ENCODE measurements around the gene SH3RF1.

SH3RF1 gene

GRCh38 chr4:169139021-169139420, 131.7 kb downstream of the SH3RF1 start:
- Histone ChIP-seq H3K4me1 (ENCODE audit: control insufficient read depth, low read length) (no peaks in the 10 kb centered on the region), H4K20me1 (ENCODE audit: control insufficient read depth, insufficient read depth, low read depth, low read length) (no peaks in the 10 kb centered on the region), H3K9me2 (replicated peaks; ENCODE audit: control insufficient read depth, low read length) (no peaks in the 10 kb centered on the region), H3K4me2 (ENCODE audit: low read length) (no peak overlapping the region), H3K36me3 (ENCODE audit: control insufficient read depth, low read length) (no peaks in the 10 kb centered on the region), H3K27ac (ENCODE audit: low read depth, low read length) (no peak overlapping the region), H3K27me3 (ENCODE audit: control insufficient read depth, low read length) (no peaks in the 10 kb centered on the region), H3K79me2 (ENCODE audit: control insufficient read depth, low read length) (no peaks in the 10 kb centered on the region), H3K4me3 (ENCODE audit: low read length) (no peak overlapping the region), H3F3A (ENCODE audit: control insufficient read depth, insufficient read depth) (no peaks in the 10 kb centered on the region), H3K9me3 (ENCODE audit: control insufficient read depth, insufficient read depth, low read length) (no peaks in the 10 kb centered on the region)
- no peak for TF ChIP-seq EZH2phosphoT487 (IDR thresholded peaks at IDR 0.05; ENCODE audit: borderline replicate concordance, low read length)
- no peak for TF ChIP-seq CTCF (IDR thresholded peaks at IDR 0.05; ENCODE audit: low read depth, low read length, poor library complexity, severe bottlenecking)

- Histone ChIP-seq H3K79me2 (ENCODE audit: control insufficient read depth, low read length) (no peaks in the 10 kb centered on the region), H3K4me2 (ENCODE audit: low read length) (no peak overlapping the region), H3K9me3 (ENCODE audit: control insufficient read depth, insufficient read depth, low read length) (no peaks in the 10 kb centered on the region), H3K27ac (ENCODE audit: low read depth, low read length) (no peak overlapping the region), H3K4me3 (ENCODE audit: low read length) (no peak overlapping the region), H3K4me1 (ENCODE audit: control insufficient read depth, low read length) (no peaks in the 10 kb centered on the region), H4K20me1 (ENCODE audit: control insufficient read depth, insufficient read depth, low read depth, low read length) (no peaks in the 10 kb centered on the region), H3F3A (ENCODE audit: control insufficient read depth, insufficient read depth) (no peaks in the 10 kb centered on the region), H3K27me3 (ENCODE audit: control insufficient read depth, low read length) (no peaks in the 10 kb centered on the region), H3K9me2 (replicated peaks; ENCODE audit: control insufficient read depth, low read length) (no peaks in the 10 kb centered on the region), H3K36me3 (ENCODE audit: control insufficient read depth, low read length) (no peaks in the 10 kb centered on the region)
- TF ChIP-seq CTCF (IDR thresholded peaks at IDR 0.05; ENCODE audit: low read depth, low read length, poor library complexity, severe bottlenecking), result no peak
- no peak for TF ChIP-seq EZH2phosphoT487 (IDR thresholded peaks at IDR 0.05; ENCODE audit: borderline replicate concordance, low read length)
These were observed 133.2 kb downstream of the SH3RF1 start for GRCh38 chr4:169137558-169137920.

- Histone ChIP-seq H4K20me1 (ENCODE audit: control insufficient read depth, insufficient read depth, low read depth, low read length) (no peaks in the 10 kb centered on the region), H3K4me2 (ENCODE audit: low read length) (no peak overlapping the region), H3K36me3 (ENCODE audit: control insufficient read depth, low read length) (no peaks in the 10 kb centered on the region), H3K79me2 (ENCODE audit: control insufficient read depth, low read length) (no peaks in the 10 kb centered on the region), H3K9me2 (replicated peaks; ENCODE audit: control insufficient read depth, low read length) (no peaks in the 10 kb centered on the region), H3K4me3 (ENCODE audit: low read length) (no peak overlapping the region), H3K27ac (ENCODE audit: low read depth, low read length) (no peak overlapping the region), H3K9me3 (ENCODE audit: control insufficient read depth, insufficient read depth, low read length) (no peaks in the 10 kb centered on the region), H3F3A (ENCODE audit: control insufficient read depth, insufficient read depth) (no peaks in the 10 kb centered on the region), H3K4me1 (ENCODE audit: control insufficient read depth, low read length) (no peaks in the 10 kb centered on the region), H3K27me3 (ENCODE audit: control insufficient read depth, low read length) (no peaks in the 10 kb centered on the region)
- no peak for TF ChIP-seq CTCF (IDR thresholded peaks at IDR 0.05; ENCODE audit: low read depth, low read length, poor library complexity, severe bottlenecking)
- TF ChIP-seq EZH2phosphoT487 (IDR thresholded peaks at IDR 0.05; ENCODE audit: borderline replicate concordance, low read length), result no peak
These were observed 133.8 kb downstream of the SH3RF1 start for GRCh38 chr4:169136796-169137557.

Measured in DOHH2 (cell line).